HEK293 (cell line): ENCODE results near the gene MAL.

Experiments used
- CTCF ChIA-PET: fragments of 350-600 bp; formaldehyde crosslinking; extraction: SDS; loops from one replicate; lab custom pipeline; 2021; ENCODE audit warnings: antibody characterized with exemption; lab: Yijun Ruan, JAX
- POLR2A ChIA-PET: fragments of 300-600 bp; formaldehyde crosslinking; extraction: SDS; loops from one replicate; lab custom pipeline; 2020; ENCODE audit warnings: antibody characterized with exemption, inconsistent platforms; lab: Yijun Ruan, JAX
- H3K27ac ChIP-seq: fragments of 200-500 bp; sonication (Bioruptor generic); 2 replicates; pipeline ENCODE4 v1.5.1; 2014; ENCODE audit warnings: low read depth, low read length, control low read depth, inconsistent platforms; ENCODE audit errors: extremely low read depth
- H3K36me3 ChIP-seq, 2 experiments: fragments of 200-500 bp in 1 of 2; sonication (Bioruptor generic) in 1 of 2; 1 replicate in 1 of 2; 2 replicates in 1 of 2; pipeline ENCODE4 v1.5.1; 2014 to 2017; ENCODE audit warnings: inconsistent platforms in 2 of 2, low read length in 2 of 2; ENCODE audit not compliant: control insufficient read depth in 2 of 2, insufficient read depth in 1 of 2
- H3K4me1 ChIP-seq: fragments of 200-500 bp; sonication (Bioruptor generic); 2 replicates; pipeline ENCODE4 v1.5.1; 2014; ENCODE audit warnings: mild to moderate bottlenecking, low read length, inconsistent platforms; ENCODE audit not compliant: control insufficient read depth, insufficient read depth
- H3K4me3 ChIP-seq: 2 replicates; pipeline ENCODE4 v1.5.1; 2011; ENCODE audit warnings: low read depth, mild to moderate bottlenecking, control low read depth, low read length, moderate library complexity
- H3K9me3 ChIP-seq: fragments of 200-500 bp; sonication (Bioruptor generic); 2 replicates; pipeline ENCODE4 v1.5.1; 2014; ENCODE audit warnings: low read depth, low read length, inconsistent platforms; ENCODE audit not compliant: control insufficient read depth, insufficient read depth
- IKZF3 ChIP-seq: fragments of 450-650 bp; IDR thresholded peaks from 2 replicates; pipeline ENCODE4 v1.5.0; 2018; ENCODE audit warnings: missing biosample characterization, mild to moderate bottlenecking, missing genetic modification characterization, moderate library complexity
- MYNN ChIP-seq: fragments of 450-650 bp; formaldehyde crosslinking; IDR thresholded peaks from 2 replicates; pipeline ENCODE4 v1.5.1; 2016; ENCODE audit warnings: missing biosample characterization, missing genetic modification characterization, borderline replicate concordance
- OSR2 ChIP-seq: fragments of 450-650 bp; formaldehyde crosslinking; IDR thresholded peaks from 2 replicates; pipeline ENCODE4 v1.5.1; 2016; ENCODE audit warnings: missing biosample characterization, missing genetic modification characterization
- RBAK ChIP-seq: fragments of 450-650 bp; formaldehyde crosslinking; IDR thresholded peaks from 2 replicates; pipeline ENCODE4 v1.5.1; 2016; ENCODE audit warnings: missing biosample characterization, missing genetic modification characterization
- TCF7L2 ChIP-seq: IDR thresholded peaks from 2 replicates; pipeline ENCODE4 v1.6.1; 2011; ENCODE audit warnings: low read depth, mild to moderate bottlenecking, inconsistent platforms, low read length, moderate library complexity, borderline replicate concordance
- WT1 ChIP-seq: fragments of 450-650 bp; formaldehyde crosslinking; IDR thresholded peaks from 2 replicates; pipeline ENCODE4 v1.5.1; 2016; ENCODE audit warnings: missing biosample characterization, missing genetic modification characterization
- ZFP3 ChIP-seq: fragments of 450-650 bp; formaldehyde crosslinking; IDR thresholded peaks from 2 replicates; pipeline ENCODE4 v1.5.1; 2016; ENCODE audit warnings: low read depth, missing biosample characterization, missing genetic modification characterization
- ZFP69B ChIP-seq: fragments of 450-650 bp; formaldehyde crosslinking; IDR thresholded peaks from 2 replicates; pipeline ENCODE4 v1.5.1; 2016; ENCODE audit warnings: missing biosample characterization, missing genetic modification characterization
- ZNF112 ChIP-seq: fragments of 450-650 bp; formaldehyde crosslinking; IDR thresholded peaks from 2 replicates; pipeline ENCODE4 v1.5.0; 2017; ENCODE audit warnings: missing biosample characterization, missing genetic modification characterization
- ZNF146 ChIP-seq: fragments of 450-650 bp; formaldehyde crosslinking; IDR thresholded peaks from 2 replicates; pipeline ENCODE4 v1.5.1; 2016; ENCODE audit warnings: missing biosample characterization, missing genetic modification characterization
- ZNF19 ChIP-seq: fragments of 450-650 bp; formaldehyde crosslinking; IDR thresholded peaks from 2 replicates; pipeline ENCODE4; 2016; ENCODE audit warnings: missing biosample characterization, missing genetic modification characterization, low read depth
- ZNF214 ChIP-seq: fragments of 450-650 bp; formaldehyde crosslinking; IDR thresholded peaks from 2 replicates; pipeline ENCODE4 v1.5.1; 2017; ENCODE audit warnings: missing biosample characterization, mild to moderate bottlenecking, missing genetic modification characterization, borderline replicate concordance
- ZNF292 ChIP-seq: fragments of 450-650 bp; formaldehyde crosslinking; IDR thresholded peaks from 2 replicates; pipeline ENCODE4 v1.5.1; 2016; ENCODE audit warnings: low read depth, missing biosample characterization, missing genetic modification characterization, borderline replicate concordance
- ZNF416 ChIP-seq: fragments of 450-650 bp; formaldehyde crosslinking; IDR thresholded peaks from 2 replicates; pipeline ENCODE4 v1.5.1; 2016; ENCODE audit warnings: missing biosample characterization, missing genetic modification characterization
- ZNF501 ChIP-seq: fragments of 450-650 bp; formaldehyde crosslinking; IDR thresholded peaks from 2 replicates; pipeline ENCODE4 v1.5.1; 2016; ENCODE audit warnings: missing biosample characterization, missing genetic modification characterization
- ZNF624 ChIP-seq: fragments of 450-650 bp; formaldehyde crosslinking; IDR thresholded peaks from 2 replicates; pipeline ENCODE4 v1.5.1; 2017; ENCODE audit warnings: missing biosample characterization, missing genetic modification characterization
- ZNF629 ChIP-seq: fragments of 450-650 bp; formaldehyde crosslinking; IDR thresholded peaks from 2 replicates; pipeline ENCODE4 v1.5.1; 2017; ENCODE audit warnings: missing biosample characterization, missing genetic modification characterization
- ZNF658 ChIP-seq: fragments of 450-650 bp; formaldehyde crosslinking; IDR thresholded peaks from 2 replicates; pipeline ENCODE4; 2016; ENCODE audit warnings: missing biosample characterization, missing genetic modification characterization
- ZNF747 ChIP-seq: fragments of 450-650 bp; formaldehyde crosslinking; IDR thresholded peaks from 2 replicates; pipeline ENCODE4 v1.5.1; 2016; ENCODE audit warnings: missing biosample characterization, missing genetic modification characterization
- ZNF791 ChIP-seq: fragments of 450-650 bp; formaldehyde crosslinking; IDR thresholded peaks from 2 replicates; pipeline ENCODE4 v1.5.1; 2016; ENCODE audit warnings: missing biosample characterization, missing genetic modification characterization
- TF ChIP-seq, protein P1 (sequence below): fragments of 450-650 bp; formaldehyde crosslinking; IDR thresholded peaks from 2 replicates; pipeline ENCODE4 v1.5.1; 2017; ENCODE audit warnings: missing biosample characterization, missing genetic modification characterization
- TF ChIP-seq, protein P2 (sequence below): fragments of 450-650 bp; formaldehyde crosslinking; IDR thresholded peaks from 2 replicates; pipeline ENCODE4 v1.5.1; 2016; ENCODE audit warnings: missing biosample characterization, missing genetic modification characterization

MAL gene

DNA sequence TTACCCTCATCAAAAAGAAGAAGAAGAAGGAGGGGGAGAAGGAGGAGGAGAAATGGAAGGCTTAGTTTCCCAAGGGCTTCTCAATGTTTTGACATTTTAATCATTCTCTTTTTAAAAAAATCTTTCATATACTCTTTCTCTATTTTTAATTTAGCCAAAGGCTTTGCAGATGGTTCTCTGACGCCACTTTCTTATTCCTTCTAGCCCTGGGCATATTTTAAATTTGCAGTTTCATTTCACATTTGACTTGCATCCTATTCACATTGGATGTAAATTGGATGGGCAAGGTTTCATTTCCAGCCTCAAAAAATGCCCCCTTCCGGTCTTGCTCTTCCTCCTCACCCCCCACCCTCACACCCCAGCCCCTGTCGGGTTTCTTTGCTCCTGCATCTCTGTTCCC, 29.8 kb downstream of the MAL start:
- POLR2A ChIA-PET = no interaction called here
- CTCF ChIA-PET = no interaction called here

DNA sequence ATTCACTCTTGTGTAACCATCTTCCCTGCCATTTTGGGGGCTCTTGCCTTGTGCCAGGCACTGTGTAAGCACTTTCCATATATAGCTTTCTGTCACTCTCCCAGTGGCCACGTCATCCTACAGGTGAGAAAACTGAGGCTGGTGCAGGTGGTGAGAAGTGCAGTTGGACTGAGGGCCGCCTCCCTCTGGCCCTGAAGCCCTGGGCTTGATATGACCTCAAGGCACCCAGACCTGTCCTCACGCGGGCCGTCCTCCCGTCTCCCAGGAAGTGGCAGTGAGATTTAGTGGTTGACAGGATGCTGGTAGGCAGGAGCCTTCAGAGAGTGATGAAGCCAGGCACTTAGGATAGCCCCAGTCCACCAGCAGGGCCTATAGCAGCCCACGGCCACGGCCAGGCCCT, 30.5 kb downstream of the MAL start:
- ChIA-PET POLR2A (no interaction called here), CTCF (interaction anchor here (0.5 kb wide), 1 partner anchor 13 kb away, joined by 4 read pairs; no protein-coding TSS in a partner anchor)
- Histone ChIP-seq H3K4me1 (no peaks in the 10 kb centered on the region), H3K27ac (no peak overlapping the region), H3K4me3 (no peak overlapping the region), H3K36me3 (no peaks in the 10 kb centered on the region), H3K9me3 (no peaks in the 10 kb centered on the region)
- TF ChIP-seq TCF7L2 = no peak
- TF ChIP-seq ZNF214 = no peak
- TF ChIP-seq ZNF791 (tag by site-specific recombination) = no peak
- no peak for TF ChIP-seq ZFP69B
- TF ChIP-seq ZNF629 (tag by site-specific recombination) = no peak
- no peak for TF ChIP-seq RBAK (tag by site-specific recombination)
- no peak for TF ChIP-seq OSR2 (tag by site-specific recombination)
- no peak for TF ChIP-seq ZNF501 (tag by site-specific recombination)

More for the DNA sequence above, 29.8 kb downstream of the MAL start:
- Histone ChIP-seq H3K9me3 (no peaks in the 10 kb centered on the region), H3K27ac (no peak overlapping the region), H3K4me1 (no peaks in the 10 kb centered on the region), H3K4me3 (no peak overlapping the region), H3K36me3 (no peaks in the 10 kb centered on the region)
- TF ChIP-seq ZNF292 (no peak), ZNF624 (tag by site-specific recombination) (no peak), ZNF747 (no peak), ZFP3 (tag by site-specific recombination) (no peak), ZNF19 (no peak), ZNF146 (tag by site-specific recombination) (no peak)

DNA sequence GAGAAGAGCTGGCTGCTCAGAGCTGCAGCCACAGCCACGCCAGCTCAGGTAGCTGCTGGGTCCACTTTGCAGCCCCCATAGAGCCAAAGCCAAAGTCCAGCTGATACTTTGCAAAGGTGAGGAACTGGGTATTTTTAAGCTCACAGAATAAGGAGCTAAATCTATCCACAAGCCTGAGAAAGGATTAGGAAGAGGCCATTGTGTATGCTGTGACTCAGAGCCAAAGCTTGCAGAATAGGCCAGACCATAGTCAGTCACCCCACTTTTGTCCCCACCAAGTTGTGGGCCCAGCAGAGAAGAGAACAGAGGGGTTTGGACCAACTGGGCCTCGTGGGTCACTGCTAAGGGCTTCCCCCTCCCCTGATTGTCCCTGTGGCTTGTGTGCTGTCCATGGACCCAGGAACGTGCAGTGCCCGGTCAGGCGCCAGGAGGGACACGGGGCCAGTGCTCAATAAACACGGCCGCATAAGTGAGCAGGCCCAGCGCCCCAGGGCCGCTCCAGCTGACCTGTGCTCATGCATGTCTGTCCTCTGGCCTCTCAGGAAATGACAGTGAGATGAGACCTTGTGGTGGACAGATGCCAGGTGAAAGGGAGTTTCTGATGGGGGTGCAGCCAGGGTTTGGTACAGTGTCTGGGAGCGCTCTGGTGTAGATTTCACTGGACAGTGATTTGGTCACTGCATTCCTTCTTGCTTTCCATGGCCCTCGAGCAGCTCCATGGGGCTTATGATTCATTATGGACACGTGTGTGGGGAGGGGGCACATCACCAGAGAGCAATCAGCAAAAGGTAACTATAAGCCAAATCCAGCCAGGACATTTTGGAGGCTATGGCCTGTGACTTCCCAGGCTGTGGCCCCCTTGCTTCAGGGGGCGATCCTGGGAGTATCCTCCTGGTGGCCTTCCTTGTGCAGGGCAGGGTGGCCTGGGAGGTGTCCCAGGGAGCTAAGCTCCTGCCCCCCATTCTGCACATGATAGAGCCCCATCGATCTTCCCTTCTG, 31.3 kb downstream of the MAL start:
- H3K4me3 ChIP-seq = no peak overlapping the region
- TF ChIP-seq ZNF112 (tag by site-specific recombination) = no peak
- no peak for TF ChIP-seq ZNF416 (tag by site-specific recombination)
- TF ChIP-seq IKZF3 (tag by site-specific recombination) = no peak
- TF ChIP-seq, protein P1, sequence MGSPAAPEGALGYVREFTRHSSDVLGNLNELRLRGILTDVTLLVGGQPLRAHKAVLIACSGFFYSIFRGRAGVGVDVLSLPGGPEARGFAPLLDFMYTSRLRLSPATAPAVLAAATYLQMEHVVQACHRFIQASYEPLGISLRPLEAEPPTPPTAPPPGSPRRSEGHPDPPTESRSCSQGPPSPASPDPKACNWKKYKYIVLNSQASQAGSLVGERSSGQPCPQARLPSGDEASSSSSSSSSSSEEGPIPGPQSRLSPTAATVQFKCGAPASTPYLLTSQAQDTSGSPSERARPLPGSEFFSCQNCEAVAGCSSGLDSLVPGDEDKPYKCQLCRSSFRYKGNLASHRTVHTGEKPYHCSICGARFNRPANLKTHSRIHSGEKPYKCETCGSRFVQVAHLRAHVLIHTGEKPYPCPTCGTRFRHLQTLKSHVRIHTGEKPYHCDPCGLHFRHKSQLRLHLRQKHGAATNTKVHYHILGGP (tag by site-specific recombination) = no peak
- TF ChIP-seq, protein P2, sequence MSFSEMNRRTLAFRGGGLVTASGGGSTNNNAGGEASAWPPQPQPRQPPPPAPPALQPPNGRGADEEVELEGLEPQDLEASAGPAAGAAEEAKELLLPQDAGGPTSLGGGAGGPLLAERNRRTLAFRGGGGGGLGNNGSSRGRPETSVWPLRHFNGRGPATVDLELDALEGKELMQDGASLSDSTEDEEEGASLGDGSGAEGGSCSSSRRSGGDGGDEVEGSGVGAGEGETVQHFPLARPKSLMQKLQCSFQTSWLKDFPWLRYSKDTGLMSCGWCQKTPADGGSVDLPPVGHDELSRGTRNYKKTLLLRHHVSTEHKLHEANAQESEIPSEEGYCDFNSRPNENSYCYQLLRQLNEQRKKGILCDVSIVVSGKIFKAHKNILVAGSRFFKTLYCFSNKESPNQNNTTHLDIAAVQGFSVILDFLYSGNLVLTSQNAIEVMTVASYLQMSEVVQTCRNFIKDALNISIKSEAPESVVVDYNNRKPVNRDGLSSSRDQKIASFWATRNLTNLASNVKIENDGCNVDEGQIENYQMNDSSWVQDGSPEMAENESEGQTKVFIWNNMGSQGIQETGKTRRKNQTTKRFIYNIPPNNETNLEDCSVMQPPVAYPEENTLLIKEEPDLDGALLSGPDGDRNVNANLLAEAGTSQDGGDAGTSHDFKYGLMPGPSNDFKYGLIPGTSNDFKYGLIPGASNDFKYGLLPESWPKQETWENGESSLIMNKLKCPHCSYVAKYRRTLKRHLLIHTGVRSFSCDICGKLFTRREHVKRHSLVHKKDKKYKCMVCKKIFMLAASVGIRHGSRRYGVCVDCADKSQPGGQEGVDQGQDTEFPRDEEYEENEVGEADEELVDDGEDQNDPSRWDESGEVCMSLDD (tag by site-specific recombination) = no peak
- no peak for TF ChIP-seq WT1 (tag by site-specific recombination)
- TF ChIP-seq MYNN (tag by site-specific recombination) = no peak
- no peak for TF ChIP-seq ZNF658 (tag by site-specific recombination)
- TF ChIP-seq, all 188 proteins: peak for 0
- Histone ChIP-seq H3K36me3 (no peaks in the 10 kb centered on the region), H3K4me1 (no peaks in the 10 kb centered on the region), H3K27ac (no peak overlapping the region), H3K9me3 (no peaks in the 10 kb centered on the region)
- ChIA-PET CTCF (interaction anchor here (0.5 kb wide), 1 partner anchor 12 kb away, joined by 4 read pairs; no protein-coding TSS in a partner anchor), POLR2A (no interaction called here)
